ENCODE measurements around the gene PTPRO. TPM values are rescaled to one million over a fixed set of nuclear protein-coding genes. Genes with fewer than 3 reads are reported as not detected.

The PTPRO gene
- polyA plus RNA-seq, 1 of the 3 experiments (the other 2 are of a cell fraction), result 1.4 TPM

GRCh38 chr12:15404485-15404884, 82.2 kb downstream of the PTPRO start (continued):
- TF ChIP-seq EP300 (IDR thresholded peaks at IDR 0.05; ENCODE audit: borderline replicate concordance in 1 of 2, low read depth in 1 of 2, low read length in 1 of 2) (peak in 1 of 2 experiments; percentile 62; a peak in 1 of 4 replicates), CHD2 (IDR thresholded peaks at IDR 0.05; ENCODE audit: low read length, partially characterized antibody) (no peak), MXI1 (IDR thresholded peaks at IDR 0.05; ENCODE audit: low read depth, low read length) (no peak), NFIC (IDR thresholded peaks at IDR 0.05; ENCODE audit: borderline replicate concordance) (peak; percentile 57), POLR2AphosphoS5 (IDR thresholded peaks at IDR 0.05; ENCODE audit: low read depth, low read length) (no peak; the same call in 1 of the 2 replicates), FOXM1 (IDR thresholded peaks at IDR 0.05; ENCODE audit: low read depth) (no peak), MEF2A (IDR thresholded peaks at IDR 0.05; ENCODE audit: borderline replicate concordance, low read depth) (peak; percentile 29; the same call in 1 of the 2 replicates), YY1 (IDR thresholded peaks at IDR 0.05; ENCODE audit: low read depth) (peak; percentile 18; the same call in 1 of the 2 replicates), TAF1 (IDR thresholded peaks at IDR 0.05; ENCODE audit: borderline replicate concordance, low read depth, low read length) (no peak), NRF1 (IDR thresholded peaks at IDR 0.05; ENCODE audit: low read depth, low read length) (no peak), ELF1 (IDR thresholded peaks at IDR 0.05) (no peak), RFX5 (IDR thresholded peaks at IDR 0.05; ENCODE audit: low read length) (no peak)

- Histone ChIP-seq H3K9me3 (no peaks in the 10 kb centered on the region), H3F3A (replicated peaks; ENCODE audit: insufficient read depth) (peaks cover 9% of the 10 kb centered on the region)
- TF ChIP-seq, protein P1, sequence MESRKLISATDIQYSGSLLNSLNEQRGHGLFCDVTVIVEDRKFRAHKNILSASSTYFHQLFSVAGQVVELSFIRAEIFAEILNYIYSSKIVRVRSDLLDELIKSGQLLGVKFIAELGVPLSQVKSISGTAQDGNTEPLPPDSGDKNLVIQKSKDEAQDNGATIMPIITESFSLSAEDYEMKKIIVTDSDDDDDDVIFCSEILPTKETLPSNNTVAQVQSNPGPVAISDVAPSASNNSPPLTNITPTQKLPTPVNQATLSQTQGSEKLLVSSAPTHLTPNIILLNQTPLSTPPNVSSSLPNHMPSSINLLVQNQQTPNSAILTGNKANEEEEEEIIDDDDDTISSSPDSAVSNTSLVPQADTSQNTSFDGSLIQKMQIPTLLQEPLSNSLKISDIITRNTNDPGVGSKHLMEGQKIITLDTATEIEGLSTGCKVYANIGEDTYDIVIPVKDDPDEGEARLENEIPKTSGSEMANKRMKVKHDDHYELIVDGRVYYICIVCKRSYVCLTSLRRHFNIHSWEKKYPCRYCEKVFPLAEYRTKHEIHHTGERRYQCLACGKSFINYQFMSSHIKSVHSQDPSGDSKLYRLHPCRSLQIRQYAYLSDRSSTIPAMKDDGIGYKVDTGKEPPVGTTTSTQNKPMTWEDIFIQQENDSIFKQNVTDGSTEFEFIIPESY (IDR thresholded peaks at IDR 0.05; ENCODE audit: borderline replicate concordance, low read depth), result no peak
- TF ChIP-seq TEAD4 (IDR thresholded peaks at IDR 0.05; ENCODE audit: borderline replicate concordance, insufficient read depth), result no peak
- no peak for TF ChIP-seq RAD21 (IDR thresholded peaks at IDR 0.05; ENCODE audit: low read length)
- no peak for TF ChIP-seq TCF12 (IDR thresholded peaks at IDR 0.05)
- no peak for TF ChIP-seq REST (IDR thresholded peaks at IDR 0.05; ENCODE audit: low read depth, low read length)
- TF ChIP-seq FOXJ3 (CRISPR knock-in tag; IDR thresholded peaks at IDR 0.05), result no peak
- TF ChIP-seq YY1 (IDR thresholded peaks at IDR 0.05; ENCODE audit: low read depth), result no peak
- TF ChIP-seq GABPA (IDR thresholded peaks at IDR 0.05; ENCODE audit: low read depth), result no peak
- no peak for TF ChIP-seq RFX5 (IDR thresholded peaks at IDR 0.05; ENCODE audit: low read length)
- no peak for TF ChIP-seq FOXM1 (IDR thresholded peaks at IDR 0.05; ENCODE audit: low read depth)
- TF ChIP-seq SMC3 (IDR thresholded peaks at IDR 0.05; ENCODE audit: low read depth, low read length), result no peak
- TF ChIP-seq, protein P2, sequence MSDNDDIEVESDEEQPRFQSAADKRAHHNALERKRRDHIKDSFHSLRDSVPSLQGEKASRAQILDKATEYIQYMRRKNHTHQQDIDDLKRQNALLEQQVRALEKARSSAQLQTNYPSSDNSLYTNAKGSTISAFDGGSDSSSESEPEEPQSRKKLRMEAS (IDR thresholded peaks at IDR 0.05; ENCODE audit: low read depth), result no peak
- no peak for TF ChIP-seq NRF1 (IDR thresholded peaks at IDR 0.05; ENCODE audit: low read depth, low read length)
- no peak for TF ChIP-seq EZH2phosphoT487 (IDR thresholded peaks at IDR 0.05; ENCODE audit: borderline replicate concordance, low read depth)
- TF ChIP-seq NFIC (IDR thresholded peaks at IDR 0.05; ENCODE audit: borderline replicate concordance), result no peak
- no peak for TF ChIP-seq ELF1 (IDR thresholded peaks at IDR 0.05)
- no peak for TF ChIP-seq RCOR1 (IDR thresholded peaks at IDR 0.05; ENCODE audit: low read length)
- no peak for TF ChIP-seq SIN3A (IDR thresholded peaks at IDR 0.05; ENCODE audit: borderline replicate concordance, low read depth, low read length)
These were observed 83.3 kb downstream of the PTPRO start for GRCh38 chr12:15405606-15406005.

More at GRCh38 chr12:15405606-15406005, 83.3 kb downstream of the PTPRO start:
- ChIA-PET CTCF (no interaction called here), POLR2A (no interaction called here)
- Histone ChIP-seq H3K27ac (ENCODE audit: low read depth in 2 of 2, low read length in 1 of 2) (no peak overlapping the region), H3K9me2 (no peaks in the 10 kb centered on the region), H4K20me1 (ENCODE audit: insufficient read depth) (no peaks in the 10 kb centered on the region), H3K36me3 (replicated peaks in 1 of 2; ENCODE audit: control insufficient read depth in 1 of 2, insufficient read depth in 2 of 2, low read length in 1 of 2) (no peaks in the 10 kb centered on the region), H3K4me2 (no peak overlapping the region), H3K79me2 (ENCODE audit: insufficient read depth) (no peaks in the 10 kb centered on the region), H3K4me3 (ENCODE audit: low read depth in 2 of 2, low read length in 1 of 2) (no peak overlapping the region), H2AFZ (ENCODE audit: low read depth) (no peak overlapping the region), H3K27me3 (ENCODE audit: insufficient read depth) (no peaks in the 10 kb centered on the region), H3K9ac (no peak overlapping the region), H3K4me1 (ENCODE audit: control insufficient read depth in 1 of 2, insufficient read depth in 2 of 2, low read depth in 1 of 2, low read length in 1 of 2) (0 out of 4 replicates have a peak, but pooled peaks cover 0 to 8% of the 10 kb centered on the region in 2 experiments)
- no peak for DNase-seq
- WGBS (ENCODE audit: low lambda C conversion rate), result 82% methylated on average over 2 of the region's 2 CpGs

All from SK-N-SH (cell line).